ENCODE results near the gene RABGAP1L.
"Not testable (repeated sequence)": the region's sequence is repeated elsewhere in the genome, so short reads cannot be mapped to it uniquely, and the experiment has no call there.

RABGAP1L gene

DNA sequence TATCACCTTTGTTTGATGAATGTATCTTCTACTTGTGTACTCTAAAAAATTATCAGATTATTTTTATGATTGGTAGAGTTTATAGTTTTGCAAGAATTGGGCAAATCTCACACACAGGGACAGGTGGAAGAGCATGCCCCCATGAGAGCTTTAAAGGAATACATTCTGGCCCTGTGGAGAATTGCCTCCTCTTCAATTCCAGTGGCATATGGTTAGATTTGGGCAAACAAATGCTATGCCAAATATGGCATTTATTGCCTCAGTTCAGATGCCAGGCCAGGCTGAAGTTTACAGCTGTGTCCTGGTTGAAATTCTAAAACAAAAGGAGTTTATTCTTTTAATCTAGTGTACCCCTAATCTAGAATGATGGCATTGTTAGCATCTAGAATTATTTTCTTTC is 678.1 kb downstream of the RABGAP1L start:
- DNase-seq = no peak

- peak; percentile 32 for DNase-seq
These were observed 679.9 kb downstream of the RABGAP1L start for GRCh38 chr1:174839211-174839610.

DNA sequence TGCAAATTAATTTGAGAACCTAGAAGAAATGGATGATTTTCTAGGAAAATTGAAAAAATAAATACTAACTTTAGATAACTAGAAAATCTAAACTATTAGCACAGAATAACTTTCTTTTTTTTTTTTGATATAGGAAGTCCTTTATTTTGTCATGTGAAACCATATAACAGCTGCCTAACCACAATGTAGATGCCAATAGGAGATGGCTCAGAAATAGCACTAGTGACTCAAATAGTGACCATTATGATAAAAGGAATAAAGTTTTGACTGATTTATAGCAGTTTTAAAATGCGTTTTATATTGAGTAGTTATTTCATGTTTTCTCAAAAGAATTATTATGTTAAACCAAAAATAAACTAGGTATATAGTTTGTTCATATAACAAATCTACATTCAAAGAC is 682.4 kb downstream of the RABGAP1L start:
- DNase-seq = no peak

GRCh38 chr1:174848593-174849560 is 689.6 kb downstream of the RABGAP1L start:
- peak; percentile 54 for DNase-seq

- DNase-seq = no peak
These were observed 691.4 kb downstream of the RABGAP1L start for GRCh38 chr1:174850726-174851125.

DNA sequence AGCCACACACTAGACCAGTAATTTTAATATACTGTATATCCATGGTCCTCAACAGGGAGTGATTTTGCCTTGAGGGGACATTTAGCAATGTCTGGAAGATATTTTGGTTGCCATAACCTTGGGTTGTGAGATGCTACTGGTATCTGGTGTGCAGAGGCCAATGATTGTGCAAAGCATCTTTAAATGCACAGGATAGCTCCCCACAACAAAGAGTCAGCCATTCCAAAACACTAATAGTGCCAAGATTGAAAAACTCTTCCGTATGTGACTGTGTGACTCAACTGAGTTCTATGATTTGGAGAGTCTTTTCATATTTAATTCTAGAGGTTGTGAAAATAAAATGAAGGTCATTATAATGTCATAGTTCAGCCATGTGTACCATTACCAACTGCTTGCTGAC is 699.0 kb downstream of the RABGAP1L start:
- no peak for DNase-seq

DNA sequence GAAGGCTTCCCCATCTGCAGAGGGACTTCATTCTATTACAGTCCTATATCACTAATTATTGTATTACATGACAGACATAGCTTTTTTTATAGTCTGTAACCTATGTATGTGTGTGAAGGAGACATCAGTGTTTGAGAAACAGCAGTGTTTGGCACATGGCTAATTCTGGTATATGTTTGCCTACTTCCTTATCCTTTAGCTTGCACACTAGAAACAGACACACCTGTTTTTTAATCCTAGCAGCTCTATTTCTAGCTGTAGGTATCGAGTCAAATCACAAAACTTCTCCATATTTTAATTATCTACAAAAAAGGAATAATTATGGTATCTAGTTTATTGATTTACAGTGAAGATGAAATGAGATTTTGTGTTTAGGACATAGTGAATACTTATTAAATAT is 711.0 kb downstream of the RABGAP1L start:
- DNase-seq = no peak

DNA sequence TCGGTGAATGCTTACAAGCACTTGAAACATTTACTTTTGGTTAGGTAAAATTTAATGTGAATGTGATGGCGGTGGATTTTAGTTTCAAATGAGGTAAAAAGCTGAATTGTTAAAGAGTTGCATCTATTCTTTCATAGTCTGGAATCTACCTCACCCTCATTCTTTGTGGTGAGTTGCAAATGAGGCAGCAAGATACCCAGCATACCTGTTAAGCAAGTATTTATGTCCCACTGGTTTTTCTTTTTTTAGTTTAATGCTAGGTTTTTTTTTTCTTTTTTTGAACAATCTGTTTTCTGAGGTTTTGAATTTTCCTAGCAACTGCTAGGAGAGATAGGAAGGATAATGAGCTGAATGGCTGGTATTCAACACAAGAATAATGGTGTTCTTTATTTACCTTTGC is 712.6 kb downstream of the RABGAP1L start:
- DNase-seq = peak; percentile 33

- DNase-seq = peak; percentile 32
These were observed 713.3 kb downstream of the RABGAP1L start for GRCh38 chr1:174872615-174873058.

GRCh38 chr1:174874331-174875053 is 715.2 kb downstream of the RABGAP1L start:
- peak; percentile 44 for DNase-seq

DNA sequence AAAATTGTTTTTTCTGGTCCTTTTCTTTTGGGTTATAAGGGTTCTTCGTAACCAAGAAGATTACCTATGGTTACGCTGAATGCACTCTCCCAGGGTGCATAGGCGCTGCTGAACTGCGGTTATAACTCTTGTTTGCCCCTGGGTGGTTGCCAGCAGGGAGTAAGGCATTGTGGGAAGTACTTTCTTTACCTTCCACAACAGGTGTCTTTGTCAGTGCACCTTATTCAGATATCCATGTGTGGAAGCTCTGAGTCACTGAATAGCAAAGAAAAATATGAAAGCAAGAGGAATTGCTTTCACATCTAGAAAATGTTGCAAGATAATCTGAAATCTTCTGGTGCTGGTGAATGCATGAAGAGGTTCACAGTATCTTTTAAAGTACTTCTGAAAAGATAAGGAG is 716.0 kb downstream of the RABGAP1L start:
- DNase-seq = peak; percentile 94

DNA sequence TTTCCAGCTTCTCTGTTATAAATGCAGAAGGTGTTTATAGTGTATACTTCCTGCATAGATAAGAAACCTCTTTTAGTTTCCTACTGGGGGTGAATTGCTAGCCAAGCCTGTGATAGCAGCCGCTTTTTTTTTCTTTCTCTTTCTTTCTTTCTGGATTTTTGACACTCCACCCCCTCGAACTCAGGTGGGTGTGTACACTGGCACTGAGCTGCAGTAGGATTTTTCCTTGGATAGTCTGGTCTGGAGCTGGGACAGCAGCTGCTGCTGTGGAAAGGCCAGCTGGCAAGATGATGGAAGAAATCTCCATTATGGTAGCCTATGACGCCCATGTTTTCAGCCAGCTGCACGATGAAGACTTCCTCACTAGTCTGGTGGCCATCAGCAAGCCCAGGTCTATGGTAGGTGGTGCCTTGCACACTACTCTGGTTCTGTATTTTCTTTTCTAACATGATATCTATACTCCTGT is 717.9 kb downstream of the RABGAP1L start:
- peak; percentile 82 for DNase-seq

GRCh38 chr1:174880171-174880570 is 720.9 kb downstream of the RABGAP1L start:
- DNase-seq = no peak

DNA sequence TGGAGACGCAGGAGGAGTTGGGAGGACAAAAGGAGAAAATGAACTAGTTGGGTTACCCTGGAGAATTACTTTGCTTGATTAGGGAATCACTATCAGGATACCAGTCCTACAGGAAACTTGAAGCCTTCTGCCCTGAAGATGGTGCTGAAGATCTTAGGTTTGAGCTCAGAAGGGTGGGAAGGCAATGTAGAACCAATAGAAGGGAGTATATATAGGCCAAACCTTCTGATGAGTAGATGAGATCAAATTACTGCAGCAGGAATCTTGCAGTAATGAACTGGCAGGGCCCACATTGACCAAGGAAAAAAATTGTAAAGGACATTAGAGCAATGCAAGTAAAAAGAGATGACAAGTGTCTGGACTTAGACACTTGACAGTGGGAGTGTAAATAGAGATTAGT is 724.1 kb downstream of the RABGAP1L start:
- DNase-seq = no peak

- DNase-seq = no peak
These were observed 724.7 kb downstream of the RABGAP1L start for GRCh38 chr1:174884038-174884437.

DNA sequence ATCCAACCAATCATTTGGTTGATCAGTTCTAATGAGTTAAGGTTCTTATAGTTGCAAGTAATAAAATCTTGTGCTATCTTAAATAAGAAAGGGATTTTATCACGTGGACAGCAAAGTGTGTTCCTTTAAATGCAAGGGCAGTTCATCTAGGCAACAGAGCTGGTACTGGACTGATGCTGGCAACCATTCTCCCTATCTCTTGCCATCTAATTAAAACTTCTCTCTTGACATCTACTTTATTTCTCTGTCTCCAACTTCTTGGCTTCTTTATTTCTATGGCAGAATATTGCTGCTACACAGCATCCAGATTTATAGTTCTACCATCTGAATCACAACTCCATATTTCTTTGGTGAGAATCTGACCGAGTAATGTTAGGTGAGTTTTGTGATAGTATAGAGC is 725.2 kb downstream of the RABGAP1L start:
- DNase-seq = no peak

DNA sequence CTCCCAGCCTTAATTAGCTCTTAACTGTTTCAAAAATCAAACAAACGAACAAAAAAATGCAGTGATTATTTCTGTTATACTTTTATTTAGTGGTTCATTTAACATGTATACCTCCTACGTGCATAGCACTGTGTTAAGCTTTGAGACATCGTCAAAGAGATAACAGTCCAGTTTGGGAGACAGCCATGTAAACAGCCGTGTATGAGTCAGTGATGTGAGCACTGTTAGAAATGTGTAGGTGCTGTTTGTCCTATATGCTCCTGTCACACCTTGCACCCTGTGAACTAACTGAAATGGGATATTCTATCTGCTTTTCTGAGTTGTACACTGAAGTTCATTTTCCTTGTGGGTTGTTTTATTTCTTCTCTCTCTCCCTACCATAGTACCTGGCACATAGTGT is 730.7 kb downstream of the RABGAP1L start:
- no peak for DNase-seq

GRCh38 chr1:174892016-174892415 is 732.7 kb downstream of the RABGAP1L start:
- DNase-seq = no peak

GRCh38 chr1:174894117-174894762 is 734.9 kb downstream of the RABGAP1L start:
- DNase-seq = no peak

DNA sequence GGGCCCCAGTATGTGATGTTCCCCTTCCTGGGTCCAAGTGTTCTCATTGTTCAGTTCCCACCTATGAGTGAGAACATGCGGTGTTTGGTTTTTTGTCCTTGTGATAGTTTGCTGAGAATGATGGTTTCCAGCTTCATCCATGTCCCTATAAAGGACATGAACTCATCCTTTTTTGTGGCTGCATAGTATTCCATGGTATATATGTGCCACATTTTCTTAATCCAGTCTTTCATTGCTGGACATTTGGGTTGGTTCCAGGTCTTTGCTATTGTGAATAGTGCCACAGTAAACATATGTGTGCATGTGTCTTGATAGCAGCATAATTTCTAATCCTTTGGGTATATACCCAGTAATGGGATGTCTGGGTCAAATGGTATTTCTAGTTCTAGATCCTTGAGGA is 736.3 kb downstream of the RABGAP1L start:
- not testable (repeated sequence) for DNase-seq

DNA sequence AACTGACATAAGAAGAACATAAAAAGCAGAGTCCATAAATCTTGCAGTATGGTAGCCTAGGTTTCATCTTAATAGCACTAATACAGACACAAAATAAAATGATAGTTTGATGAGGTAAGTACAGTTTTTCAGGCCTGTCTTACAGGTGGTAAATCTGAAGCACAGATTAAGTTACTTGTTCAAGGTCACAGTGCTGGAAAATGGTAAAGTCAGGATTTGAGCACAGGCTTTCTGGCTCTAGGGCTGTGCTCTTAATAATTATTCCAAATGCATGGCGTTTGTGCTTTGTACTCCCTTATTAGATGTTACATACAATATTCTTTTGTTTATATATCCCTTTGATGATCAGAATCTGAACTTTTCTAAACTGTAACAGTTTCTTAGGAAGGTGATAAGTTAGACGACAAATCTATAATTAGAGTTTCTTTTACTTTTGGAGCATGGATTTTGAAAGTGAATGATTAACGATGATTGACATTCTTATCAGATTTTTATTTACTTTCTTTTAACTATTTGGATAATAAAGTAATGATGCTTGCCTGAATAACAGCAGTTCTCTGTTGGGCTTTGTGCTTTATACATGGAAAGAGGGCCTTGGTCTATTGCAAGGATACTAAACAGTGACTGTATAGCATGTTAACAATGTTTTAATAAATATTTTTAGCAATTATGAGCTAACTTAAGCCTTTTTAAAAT is 738.9 kb downstream of the RABGAP1L start:
- DNase-seq = no peak

DNA sequence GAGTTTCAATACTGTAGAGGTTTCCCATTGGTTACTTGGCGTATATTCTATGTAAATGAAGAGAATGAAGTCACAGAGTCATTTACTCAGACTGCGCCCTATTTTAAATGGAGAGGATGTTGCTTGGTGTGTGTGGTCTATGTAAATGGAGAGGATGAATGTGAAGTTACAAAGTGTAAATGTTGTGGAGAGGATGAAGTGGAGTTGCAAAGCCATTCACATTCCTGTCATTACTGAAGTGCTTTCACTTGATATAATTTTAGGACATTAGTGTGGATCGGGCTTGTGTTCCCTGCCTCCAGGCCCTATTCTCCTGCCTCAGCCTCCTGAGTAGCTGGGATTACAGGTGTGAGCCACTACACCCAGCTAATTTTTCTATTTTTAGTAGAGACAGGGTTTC is 741.0 kb downstream of the RABGAP1L start:
- DNase-seq = no peak

Data from NCI-H345 (cell line).